Measurements from ENCODE around the gene JOSD2. TPM values are rescaled to one million over a fixed set of nuclear protein-coding genes. Genes with fewer than 3 reads are reported as not detected.

JOSD2 gene
- total and polyA plus RNA-seq, 9 of the 15 experiments (the other 6 are each of a cell fraction or from before 2014, with no cell fraction given): 0.06 to 14.4 (median 3.1) TPM

GRCh38 chr19:50500060-50500752 lies 10.8 kb downstream of the JOSD2 start (continued):
- TF ChIP-seq, protein P1, sequence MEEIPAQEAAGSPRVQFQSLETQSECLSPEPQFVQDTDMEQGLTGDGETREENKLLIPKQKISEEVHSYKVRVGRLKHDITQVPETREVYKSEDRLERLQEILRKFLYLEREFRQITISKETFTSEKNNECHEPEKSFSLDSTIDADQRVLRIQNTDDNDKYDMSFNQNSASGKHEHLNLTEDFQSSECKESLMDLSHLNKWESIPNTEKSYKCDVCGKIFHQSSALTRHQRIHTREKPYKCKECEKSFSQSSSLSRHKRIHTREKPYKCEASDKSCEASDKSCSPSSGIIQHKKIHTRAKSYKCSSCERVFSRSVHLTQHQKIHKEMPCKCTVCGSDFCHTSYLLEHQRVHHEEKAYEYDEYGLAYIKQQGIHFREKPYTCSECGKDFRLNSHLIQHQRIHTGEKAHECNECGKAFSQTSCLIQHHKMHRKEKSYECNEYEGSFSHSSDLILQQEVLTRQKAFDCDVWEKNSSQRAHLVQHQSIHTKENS (CRISPR knock-in tag; IDR thresholded peaks at IDR 0.05): no peak
- 0 out of 2 replicates have a peak, but pooled peaks have one; percentile 36 for TF ChIP-seq ZBTB1 (CRISPR knock-in tag; IDR thresholded peaks at IDR 0.05; ENCODE audit: borderline replicate concordance, low read depth)
- peak; percentile 89 for TF ChIP-seq ZBTB33 (CRISPR knock-in tag; IDR thresholded peaks at IDR 0.05)
- TF ChIP-seq, protein P2, sequence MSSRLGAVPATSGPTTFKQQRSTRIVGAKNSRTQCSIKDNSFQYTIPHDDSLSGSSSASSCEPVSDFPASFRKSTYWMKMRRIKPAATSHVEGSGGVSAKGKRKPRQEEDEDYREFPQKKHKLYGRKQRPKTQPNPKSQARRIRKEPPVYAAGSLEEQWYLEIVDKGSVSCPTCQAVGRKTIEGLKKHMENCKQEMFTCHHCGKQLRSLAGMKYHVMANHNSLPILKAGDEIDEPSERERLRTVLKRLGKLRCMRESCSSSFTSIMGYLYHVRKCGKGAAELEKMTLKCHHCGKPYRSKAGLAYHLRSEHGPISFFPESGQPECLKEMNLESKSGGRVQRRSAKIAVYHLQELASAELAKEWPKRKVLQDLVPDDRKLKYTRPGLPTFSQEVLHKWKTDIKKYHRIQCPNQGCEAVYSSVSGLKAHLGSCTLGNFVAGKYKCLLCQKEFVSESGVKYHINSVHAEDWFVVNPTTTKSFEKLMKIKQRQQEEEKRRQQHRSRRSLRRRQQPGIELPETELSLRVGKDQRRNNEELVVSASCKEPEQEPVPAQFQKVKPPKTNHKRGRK (tag; IDR thresholded peaks at IDR 0.05): no peak
- TF ChIP-seq EP300 (IDR thresholded peaks at IDR 0.05; ENCODE audit: low read length): peak; percentile 38; the same call in 1 of the 2 replicates
- peak; percentile 70 for TF ChIP-seq POLR2AphosphoS5 (IDR thresholded peaks at IDR 0.05; ENCODE audit: control insufficient read depth, insufficient read depth, low read depth, low read length)
- peak; percentile 34 for TF ChIP-seq EGR1 (conservative IDR thresholded peaks at IDR 0.05)
- TF ChIP-seq ZSCAN32 (CRISPR knock-in tag; IDR thresholded peaks at IDR 0.05): no peak
- TF ChIP-seq CTBP1 (IDR thresholded peaks at IDR 0.05; ENCODE audit: borderline replicate concordance): peak; percentile 64; the same call in 1 of the 2 replicates
- TF ChIP-seq CBFA2T3 (IDR thresholded peaks at IDR 0.05): peak; percentile 91
- TF ChIP-seq, protein P3, sequence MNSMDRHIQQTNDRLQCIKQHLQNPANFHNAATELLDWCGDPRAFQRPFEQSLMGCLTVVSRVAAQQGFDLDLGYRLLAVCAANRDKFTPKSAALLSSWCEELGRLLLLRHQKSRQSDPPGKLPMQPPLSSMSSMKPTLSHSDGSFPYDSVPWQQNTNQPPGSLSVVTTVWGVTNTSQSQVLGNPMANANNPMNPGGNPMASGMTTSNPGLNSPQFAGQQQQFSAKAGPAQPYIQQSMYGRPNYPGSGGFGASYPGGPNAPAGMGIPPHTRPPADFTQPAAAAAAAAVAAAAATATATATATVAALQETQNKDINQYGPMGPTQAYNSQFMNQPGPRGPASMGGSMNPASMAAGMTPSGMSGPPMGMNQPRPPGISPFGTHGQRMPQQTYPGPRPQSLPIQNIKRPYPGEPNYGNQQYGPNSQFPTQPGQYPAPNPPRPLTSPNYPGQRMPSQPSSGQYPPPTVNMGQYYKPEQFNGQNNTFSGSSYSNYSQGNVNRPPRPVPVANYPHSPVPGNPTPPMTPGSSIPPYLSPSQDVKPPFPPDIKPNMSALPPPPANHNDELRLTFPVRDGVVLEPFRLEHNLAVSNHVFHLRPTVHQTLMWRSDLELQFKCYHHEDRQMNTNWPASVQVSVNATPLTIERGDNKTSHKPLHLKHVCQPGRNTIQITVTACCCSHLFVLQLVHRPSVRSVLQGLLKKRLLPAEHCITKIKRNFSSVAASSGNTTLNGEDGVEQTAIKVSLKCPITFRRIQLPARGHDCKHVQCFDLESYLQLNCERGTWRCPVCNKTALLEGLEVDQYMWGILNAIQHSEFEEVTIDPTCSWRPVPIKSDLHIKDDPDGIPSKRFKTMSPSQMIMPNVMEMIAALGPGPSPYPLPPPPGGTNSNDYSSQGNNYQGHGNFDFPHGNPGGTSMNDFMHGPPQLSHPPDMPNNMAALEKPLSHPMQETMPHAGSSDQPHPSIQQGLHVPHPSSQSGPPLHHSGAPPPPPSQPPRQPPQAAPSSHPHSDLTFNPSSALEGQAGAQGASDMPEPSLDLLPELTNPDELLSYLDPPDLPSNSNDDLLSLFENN (IDR thresholded peaks at IDR 0.05; ENCODE audit: low read depth in 2 of 2, low read length in 2 of 2): 0 out of 4 replicates have a peak, but pooled peaks of 1 of the 2 experiments have one; percentile 35
- no peak for TF ChIP-seq RBM22 (IDR thresholded peaks at IDR 0.05; ENCODE audit: low read depth, low read length, poor library complexity, severe bottlenecking)
- no peak for TF ChIP-seq ZBED1 (IDR thresholded peaks at IDR 0.05)
- TF ChIP-seq SMARCA4 (IDR thresholded peaks at IDR 0.05): peak; percentile 59
- TF ChIP-seq CREM (IDR thresholded peaks at IDR 0.05; ENCODE audit: low read depth): peak; percentile 50; the same call in 1 of the 2 replicates
- TF ChIP-seq, protein P4, sequence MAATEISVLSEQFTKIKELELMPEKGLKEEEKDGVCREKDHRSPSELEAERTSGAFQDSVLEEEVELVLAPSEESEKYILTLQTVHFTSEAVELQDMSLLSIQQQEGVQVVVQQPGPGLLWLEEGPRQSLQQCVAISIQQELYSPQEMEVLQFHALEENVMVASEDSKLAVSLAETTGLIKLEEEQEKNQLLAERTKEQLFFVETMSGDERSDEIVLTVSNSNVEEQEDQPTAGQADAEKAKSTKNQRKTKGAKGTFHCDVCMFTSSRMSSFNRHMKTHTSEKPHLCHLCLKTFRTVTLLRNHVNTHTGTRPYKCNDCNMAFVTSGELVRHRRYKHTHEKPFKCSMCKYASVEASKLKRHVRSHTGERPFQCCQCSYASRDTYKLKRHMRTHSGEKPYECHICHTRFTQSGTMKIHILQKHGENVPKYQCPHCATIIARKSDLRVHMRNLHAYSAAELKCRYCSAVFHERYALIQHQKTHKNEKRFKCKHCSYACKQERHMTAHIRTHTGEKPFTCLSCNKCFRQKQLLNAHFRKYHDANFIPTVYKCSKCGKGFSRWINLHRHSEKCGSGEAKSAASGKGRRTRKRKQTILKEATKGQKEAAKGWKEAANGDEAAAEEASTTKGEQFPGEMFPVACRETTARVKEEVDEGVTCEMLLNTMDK (IDR thresholded peaks at IDR 0.05; ENCODE audit: borderline replicate concordance, insufficient read depth, low read depth, low read length, poor library complexity, severe bottlenecking): peak; percentile 60
